GM18858 (cell line): Measurements from ENCODE around the gene SPTLC1.

Source experiments
- ATAC-seq: cut with Tn5 transposase; IDR thresholded peaks from one replicate; pipeline ENCODE4 v1.9.1; 2021; ENCODE audit not compliant: unreplicated experiment

Gene SPTLC1

GRCh38 chr9:91986248-91986647 is 129.0 kb downstream of the SPTLC1 start:
- ATAC-seq, result no peak

- no peak for ATAC-seq
Observed at GRCh38 chr9:91985692-91986091, 129.5 kb downstream of the SPTLC1 start.
